ENCODE results near the gene DCLRE1C.
"Not testable (repeated sequence)": the region's sequence is repeated elsewhere in the genome, so short reads cannot be mapped to it uniquely, and the experiment has no call there.

Gene DCLRE1C

DNA sequence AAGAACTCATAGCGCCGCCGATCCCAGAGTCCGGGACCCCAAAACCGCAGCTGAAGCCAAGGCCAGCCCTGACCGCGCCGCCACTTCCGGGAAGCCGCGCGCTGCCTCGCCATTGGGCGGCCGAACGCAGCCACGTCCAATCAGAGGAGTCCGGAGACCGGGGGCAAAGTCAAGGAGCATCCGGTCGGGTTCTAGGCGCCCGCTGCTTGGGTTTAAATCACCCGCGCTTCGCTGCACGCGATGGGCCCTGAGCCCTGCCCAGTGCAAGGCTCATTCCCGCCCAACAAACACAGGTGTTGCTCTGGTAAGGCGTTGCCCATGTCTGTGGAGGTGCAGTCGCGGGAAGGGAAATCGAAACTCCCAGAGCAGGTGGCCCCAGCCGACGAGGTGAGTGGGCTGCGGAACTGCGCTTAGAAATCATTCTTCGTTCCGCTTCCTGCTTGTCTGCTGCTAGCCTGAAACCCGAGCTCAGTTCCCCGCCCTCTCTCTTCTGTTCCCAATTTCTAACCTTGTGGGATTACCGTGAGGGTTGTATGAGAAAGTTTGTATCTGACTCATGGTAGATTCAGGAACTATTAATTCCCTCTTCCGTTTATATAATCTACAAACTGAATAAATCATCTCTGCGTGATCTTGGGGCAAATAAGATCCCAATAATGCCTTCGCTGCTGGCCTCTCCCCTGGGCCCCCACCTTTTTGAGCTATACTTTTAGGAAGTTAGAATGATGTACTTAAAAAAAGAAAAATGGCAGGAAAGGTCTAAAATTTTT, at the start of gene DCLRE1C:
DCLRE1C (minus strand) TSS at position 96 of the 770 bp plus-strand sequence; CDS start at position 10, 86 bp downstream.
- CTCF ChIA-PET = interaction anchor here (1.2 kb wide), 1 partner anchor 18 kb away, joined by 3 read pairs; no protein-coding TSS in a partner anchor
- peak; percentile 95 for TF ChIP-seq ELF4 (IDR thresholded peaks at IDR 0.05)
- TF ChIP-seq L3MBTL2 (conservative IDR thresholded peaks at IDR 0.05) = peak; percentile 98
- TF ChIP-seq ZNF384 (IDR thresholded peaks at IDR 0.05) = no peak
- TF ChIP-seq ARNT (IDR thresholded peaks at IDR 0.05) = no peak; the same call in 1 of the 2 replicates
- peak; percentile 88 for TF ChIP-seq FOXM1 (IDR thresholded peaks at IDR 0.05; ENCODE audit: borderline replicate concordance)
- TF ChIP-seq FOXK2 (IDR thresholded peaks at IDR 0.05) = no peak
- TF ChIP-seq, protein P1, sequence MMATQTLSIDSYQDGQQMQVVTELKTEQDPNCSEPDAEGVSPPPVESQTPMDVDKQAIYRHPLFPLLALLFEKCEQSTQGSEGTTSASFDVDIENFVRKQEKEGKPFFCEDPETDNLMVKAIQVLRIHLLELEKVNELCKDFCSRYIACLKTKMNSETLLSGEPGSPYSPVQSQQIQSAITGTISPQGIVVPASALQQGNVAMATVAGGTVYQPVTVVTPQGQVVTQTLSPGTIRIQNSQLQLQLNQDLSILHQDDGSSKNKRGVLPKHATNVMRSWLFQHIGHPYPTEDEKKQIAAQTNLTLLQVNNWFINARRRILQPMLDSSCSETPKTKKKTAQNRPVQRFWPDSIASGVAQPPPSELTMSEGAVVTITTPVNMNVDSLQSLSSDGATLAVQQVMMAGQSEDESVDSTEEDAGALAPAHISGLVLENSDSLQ (IDR thresholded peaks at IDR 0.05) = 0 out of 2 replicates have a peak, but pooled peaks have one; percentile 13
- no peak for TF ChIP-seq HDGF (IDR thresholded peaks at IDR 0.05; ENCODE audit: borderline replicate concordance)
- peak; percentile 88 for DNase-seq (ENCODE audit: extremely low spot score)
- POLR2A ChIA-PET = interaction anchor here (0.6 to 2.9 kb wide), 13 partner anchors 10 to 379 kb away, joined by 3 to 30 read pairs (median 3); partner anchors contain the start of genes CDNF, HSPA14, MSANTD7 and SUV39H2

DNA sequence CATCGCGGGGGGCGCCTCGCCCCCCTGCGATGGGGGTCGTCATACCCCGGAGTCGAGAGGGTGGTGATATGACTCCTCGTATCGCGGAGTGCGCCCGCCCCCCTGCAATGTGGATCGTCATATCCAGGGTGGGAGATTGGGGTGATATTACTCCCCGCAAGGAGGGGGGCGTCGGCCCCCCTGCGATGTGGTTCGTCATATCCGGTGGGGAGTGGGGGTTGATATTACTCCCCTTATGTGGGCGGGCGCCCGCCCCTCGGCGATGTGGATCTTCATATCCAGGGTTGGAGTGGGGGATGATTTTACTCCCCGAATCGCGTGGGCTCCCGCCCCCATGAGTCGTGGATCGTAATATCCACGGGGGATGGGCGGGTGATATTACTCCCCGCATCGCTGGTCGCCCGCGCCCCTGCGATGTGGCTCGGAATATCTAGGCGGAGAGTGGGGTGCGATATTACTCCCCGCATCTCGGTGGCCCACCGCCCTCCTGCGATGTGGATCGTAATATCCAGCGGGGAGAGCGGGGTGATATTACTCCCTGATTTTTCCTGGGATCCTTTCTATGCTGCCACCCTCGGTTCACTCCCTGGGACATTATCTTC, 42.2 kb upstream of the DCLRE1C start:
- POLR2A ChIA-PET = no interaction called here
- no peak for DNase-seq (ENCODE audit: extremely low spot score)
- TF ChIP-seq ARNT (IDR thresholded peaks at IDR 0.05) = no peak
- no peak for TF ChIP-seq TARDBP (IDR thresholded peaks at IDR 0.05)
- no peak for TF ChIP-seq HDGF (IDR thresholded peaks at IDR 0.05; ENCODE audit: borderline replicate concordance)
- no peak for TF ChIP-seq BHLHE40 (IDR thresholded peaks at IDR 0.05; ENCODE audit: borderline replicate concordance)
- TF ChIP-seq L3MBTL2 (conservative IDR thresholded peaks at IDR 0.05) = no peak
- no peak for TF ChIP-seq FOXK2 (IDR thresholded peaks at IDR 0.05)
- no peak for TF ChIP-seq SUZ12 (IDR thresholded peaks at IDR 0.05)
- no peak for TF ChIP-seq NFRKB (IDR thresholded peaks at IDR 0.05)
- TF ChIP-seq ELF4 (IDR thresholded peaks at IDR 0.05) = no peak
- TF ChIP-seq CTBP1 (IDR thresholded peaks at IDR 0.05; ENCODE audit: borderline replicate concordance) = no peak
- TF ChIP-seq, protein P1 (IDR thresholded peaks at IDR 0.05) = no peak
- no peak for TF ChIP-seq ZNF384 (IDR thresholded peaks at IDR 0.05)
- TF ChIP-seq FOXM1 (IDR thresholded peaks at IDR 0.05; ENCODE audit: borderline replicate concordance) = no peak
- CTCF ChIA-PET = no interaction called here

DNA sequence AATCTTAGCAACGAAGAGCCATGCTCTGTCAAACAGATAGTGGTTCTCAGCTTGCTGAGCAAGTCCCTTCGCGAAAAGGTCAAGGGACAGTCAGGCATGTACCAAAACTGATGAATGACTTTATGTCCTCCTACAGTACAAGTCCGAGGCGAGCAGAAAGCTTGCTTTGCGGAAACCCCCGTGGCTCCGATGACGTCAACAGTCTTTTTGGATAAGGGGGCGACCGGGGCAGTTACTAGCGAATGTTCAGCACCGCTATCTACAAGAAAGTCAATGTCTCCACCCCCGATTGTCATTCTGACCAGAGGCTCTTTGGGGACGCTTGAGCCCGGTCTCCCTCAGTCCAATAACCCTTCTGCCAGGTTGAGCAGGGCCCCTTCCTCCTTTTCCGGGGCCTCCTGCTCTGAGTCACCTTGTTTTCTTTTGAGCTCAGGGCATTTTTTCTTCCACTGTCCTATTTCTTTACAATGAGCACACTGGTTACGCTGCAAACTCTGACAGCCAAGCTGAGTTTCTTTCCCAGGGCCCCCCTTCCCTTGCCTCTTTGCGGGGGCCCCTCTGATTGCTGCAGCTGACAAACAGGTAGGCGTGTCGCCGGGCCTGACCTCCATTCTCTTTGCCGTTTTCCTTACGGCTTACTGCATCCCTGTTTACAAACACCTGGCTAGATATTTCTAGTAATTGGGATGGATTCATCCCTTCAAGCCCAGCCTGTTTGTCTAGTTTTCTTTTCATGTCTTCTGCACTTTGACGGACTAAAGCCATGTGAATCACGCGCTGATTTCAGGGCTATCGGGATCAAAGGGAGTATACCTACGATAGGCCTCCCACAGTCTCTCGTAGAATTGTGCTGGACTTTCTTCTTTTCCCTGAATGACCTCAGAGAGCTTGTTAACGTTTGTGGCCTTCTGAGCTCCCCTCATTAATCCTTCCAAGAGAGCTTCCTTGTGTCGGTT, 39.9 kb upstream of the DCLRE1C start:
- DNase-seq (ENCODE audit: extremely low spot score); POLR2A ChIA-PET: not testable (repeated sequence)
- CTCF ChIA-PET = interaction anchor here (0.7 kb wide), 1 partner anchor 377 kb away, joined by 3 read pairs; no protein-coding TSS in a partner anchor

DNA sequence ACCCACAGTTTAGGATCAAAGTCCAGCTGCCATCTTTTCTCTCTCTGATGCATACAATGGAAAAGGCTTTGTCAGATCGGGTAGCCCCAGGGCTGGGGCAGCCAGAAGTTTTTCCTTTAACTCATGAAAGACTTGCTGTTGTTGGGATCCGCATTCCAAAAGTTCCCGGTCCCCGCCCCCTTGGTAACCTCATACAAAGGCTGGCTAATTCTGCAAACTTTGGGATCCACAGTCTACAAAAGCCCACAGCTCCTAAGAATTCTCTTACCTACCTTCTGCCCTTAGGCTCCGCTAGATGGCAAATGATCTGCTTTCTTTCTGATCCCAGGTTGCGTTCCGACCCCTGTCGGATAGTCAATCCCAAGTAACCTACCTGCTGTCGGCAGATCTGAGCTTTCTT, 38.4 kb upstream of the DCLRE1C start:
- CTCF ChIA-PET; DNase-seq (ENCODE audit: extremely low spot score); POLR2A ChIA-PET: not testable (repeated sequence)

DNA sequence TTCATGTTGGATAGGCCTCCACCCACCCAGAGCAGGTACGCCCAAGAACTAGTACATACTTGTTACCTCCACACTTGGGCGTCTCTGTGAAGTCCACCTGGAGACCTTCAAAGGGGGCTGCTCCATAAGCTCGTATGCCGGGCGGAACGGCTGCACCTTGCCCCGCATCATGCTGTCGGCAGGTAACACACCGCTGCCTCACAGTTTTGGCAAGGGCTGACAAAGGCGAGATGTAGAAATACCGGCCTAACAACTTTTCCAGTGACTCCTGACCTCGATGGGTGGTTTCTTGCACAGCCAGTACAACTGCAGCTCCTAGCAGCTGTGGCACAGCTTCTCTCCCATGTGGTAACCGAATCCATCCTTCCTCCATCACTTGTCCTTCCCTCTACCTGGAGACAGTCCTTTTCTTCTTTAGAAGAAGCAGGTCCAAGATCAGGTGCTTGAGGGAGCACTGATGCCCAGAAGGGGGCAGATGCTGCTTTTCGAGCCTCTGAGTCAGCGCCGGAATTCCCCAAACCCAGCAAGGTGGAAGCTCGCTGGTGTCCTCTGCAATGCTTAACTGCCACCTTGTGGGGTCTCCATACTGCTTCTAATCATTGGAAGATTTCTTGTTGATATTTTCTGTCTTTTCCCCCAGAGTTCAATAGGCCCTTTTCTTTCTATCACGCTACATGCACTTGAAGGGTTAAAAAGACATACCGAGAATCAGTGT, 37.3 kb upstream of the DCLRE1C start:
- CTCF ChIA-PET = interaction anchor here (1.1 kb wide), 1 partner anchor 114 kb away, joined by 3 read pairs; no protein-coding TSS in a partner anchor
- DNase-seq (ENCODE audit: extremely low spot score); POLR2A ChIA-PET: not testable (repeated sequence)

DNA sequence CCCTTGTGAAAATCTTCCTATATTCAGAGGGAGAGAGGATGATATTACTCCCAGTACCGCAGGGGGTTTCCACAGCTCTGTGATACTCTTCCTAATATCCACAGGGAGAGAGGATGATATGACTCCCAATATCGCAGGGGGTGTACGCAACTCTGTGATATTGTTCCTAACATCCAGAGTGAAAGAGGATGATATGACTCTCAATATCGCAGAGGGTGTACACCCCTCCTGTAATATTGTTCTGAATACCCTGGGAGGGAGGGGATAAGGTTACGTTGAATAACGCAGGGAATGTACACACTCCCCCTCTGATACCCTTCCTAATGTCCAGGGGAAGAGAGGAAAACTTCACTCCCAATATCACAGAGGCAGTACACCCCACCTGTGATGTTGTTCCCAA, 35.7 kb upstream of the DCLRE1C start:
- DNase-seq (ENCODE audit: extremely low spot score); CTCF ChIA-PET; POLR2A ChIA-PET: not testable (repeated sequence)

DNA sequence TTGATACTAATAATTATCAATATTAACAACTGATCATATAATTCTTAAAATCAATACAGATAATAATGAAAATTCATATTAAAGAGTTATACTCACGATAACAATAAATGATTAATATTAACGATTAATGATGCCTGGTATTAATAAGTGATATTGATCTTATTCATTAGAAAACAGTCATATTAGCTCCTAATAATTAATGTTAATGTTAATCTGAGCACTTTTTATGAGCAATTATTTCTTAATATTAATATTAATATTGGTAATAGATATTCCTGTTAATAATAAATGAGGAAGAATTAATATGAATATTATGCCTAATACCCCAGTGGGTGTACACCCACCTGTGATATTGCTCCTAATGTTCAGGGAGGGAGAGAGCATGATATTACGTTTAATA, 28.8 kb upstream of the DCLRE1C start:
- ChIA-PET POLR2A (interaction anchor here (1.2 kb wide), 1 partner anchor 22 kb away, joined by 3 read pairs; no protein-coding TSS in a partner anchor), CTCF (no interaction called here)
- TF ChIP-seq ZNF384 (IDR thresholded peaks at IDR 0.05) = no peak
- TF ChIP-seq BHLHE40 (IDR thresholded peaks at IDR 0.05; ENCODE audit: borderline replicate concordance) = no peak
- TF ChIP-seq FOXA1 (IDR thresholded peaks at IDR 0.05) = no peak
- TF ChIP-seq LEF1 (IDR thresholded peaks at IDR 0.05; ENCODE audit: borderline replicate concordance) = no peak
- no peak for TF ChIP-seq SP1 (IDR thresholded peaks at IDR 0.05)
- TF ChIP-seq SUZ12 (IDR thresholded peaks at IDR 0.05) = no peak
- no peak for TF ChIP-seq HDGF (IDR thresholded peaks at IDR 0.05; ENCODE audit: borderline replicate concordance)
- TF ChIP-seq, protein P1 (IDR thresholded peaks at IDR 0.05) = no peak
- no peak for TF ChIP-seq CTBP1 (IDR thresholded peaks at IDR 0.05; ENCODE audit: borderline replicate concordance)
- no peak for TF ChIP-seq ELF4 (IDR thresholded peaks at IDR 0.05)
- TF ChIP-seq NFRKB (IDR thresholded peaks at IDR 0.05) = no peak
- no peak for TF ChIP-seq ARNT (IDR thresholded peaks at IDR 0.05)
- TF ChIP-seq FOXK2 (IDR thresholded peaks at IDR 0.05) = no peak
- no peak for TF ChIP-seq FOXM1 (IDR thresholded peaks at IDR 0.05; ENCODE audit: borderline replicate concordance)
- TF ChIP-seq TARDBP (IDR thresholded peaks at IDR 0.05) = no peak
- no peak for TF ChIP-seq L3MBTL2 (conservative IDR thresholded peaks at IDR 0.05)
- no peak for DNase-seq (ENCODE audit: extremely low spot score)

All from HEK293T (cell line).